ENCODE measurements around the gene FBXO36.

FBXO36 gene

DNA sequence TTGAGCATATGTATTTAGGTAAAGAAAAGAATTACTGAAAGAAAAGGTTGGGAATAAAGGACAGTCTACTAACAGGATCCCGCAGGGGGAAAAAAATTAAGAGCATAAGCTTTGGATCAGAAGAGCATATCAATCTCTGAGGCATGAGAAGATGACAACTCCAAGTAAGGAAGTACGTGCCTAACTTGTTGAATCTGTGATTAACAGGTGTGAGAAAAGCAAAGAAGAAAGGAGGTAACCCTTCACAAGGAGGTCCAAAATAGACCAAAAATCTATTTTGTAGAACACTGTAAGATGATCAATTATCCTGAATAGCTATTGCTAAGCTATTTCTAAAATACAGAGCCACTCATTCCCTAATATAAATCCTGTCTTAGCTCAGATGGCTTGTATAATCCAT, 33.3 kb upstream of the FBXO36 start:
- no peak for ATAC-seq
- TF ChIP-seq ARNTL (CRISPR knock-in tag; IDR thresholded peaks at IDR 0.05; ENCODE audit: borderline replicate concordance, low read depth) (no peak), PATZ1 (CRISPR knock-in tag; IDR thresholded peaks at IDR 0.05; ENCODE audit: borderline replicate concordance) (no peak), ZFP3 (CRISPR knock-in tag; IDR thresholded peaks at IDR 0.05) (no peak), RARB (CRISPR knock-in tag; IDR thresholded peaks at IDR 0.05) (no peak), ZNF565 (CRISPR knock-in tag; conservative IDR thresholded peaks at IDR 0.05; ENCODE audit: low read depth) (no peak), PPARA (CRISPR knock-in tag; IDR thresholded peaks at IDR 0.05; ENCODE audit: borderline replicate concordance) (no peak), POU6F1 (CRISPR knock-in tag; IDR thresholded peaks at IDR 0.05; ENCODE audit: borderline replicate concordance, low read depth) (no peak), CSDC2 (CRISPR knock-in tag; IDR thresholded peaks at IDR 0.05) (no peak)
- TF ChIP-seq, protein P1, sequence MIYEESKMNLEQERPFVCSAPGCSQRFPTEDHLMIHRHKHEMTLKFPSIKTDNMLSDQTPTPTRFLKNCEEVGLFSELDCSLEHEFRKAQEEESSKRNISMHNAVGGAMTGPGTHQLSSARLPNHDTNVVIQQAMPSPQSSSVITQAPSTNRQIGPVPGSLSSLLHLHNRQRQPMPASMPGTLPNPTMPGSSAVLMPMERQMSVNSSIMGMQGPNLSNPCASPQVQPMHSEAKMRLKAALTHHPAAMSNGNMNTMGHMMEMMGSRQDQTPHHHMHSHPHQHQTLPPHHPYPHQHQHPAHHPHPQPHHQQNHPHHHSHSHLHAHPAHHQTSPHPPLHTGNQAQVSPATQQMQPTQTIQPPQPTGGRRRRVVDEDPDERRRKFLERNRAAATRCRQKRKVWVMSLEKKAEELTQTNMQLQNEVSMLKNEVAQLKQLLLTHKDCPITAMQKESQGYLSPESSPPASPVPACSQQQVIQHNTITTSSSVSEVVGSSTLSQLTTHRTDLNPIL (CRISPR knock-in tag; IDR thresholded peaks at IDR 0.05; ENCODE audit: low read depth), result no peak

GRCh38 chr2:229896857-229897256, 25.4 kb upstream of the FBXO36 start:
- ATAC-seq, result no peak
- TF ChIP-seq TCF4 (CRISPR knock-in tag; IDR thresholded peaks at IDR 0.05; ENCODE audit: borderline replicate concordance) (no peak), ISL1 (CRISPR knock-in tag; IDR thresholded peaks at IDR 0.05) (no peak), PATZ1 (CRISPR knock-in tag; IDR thresholded peaks at IDR 0.05; ENCODE audit: borderline replicate concordance) (no peak), CSDC2 (CRISPR knock-in tag; IDR thresholded peaks at IDR 0.05) (no peak), PPARA (CRISPR knock-in tag; IDR thresholded peaks at IDR 0.05; ENCODE audit: borderline replicate concordance) (no peak), RARB (CRISPR knock-in tag; IDR thresholded peaks at IDR 0.05) (no peak), GLIS3 (CRISPR knock-in tag; IDR thresholded peaks at IDR 0.05) (no peak), SNAI2 (CRISPR knock-in tag; IDR thresholded peaks at IDR 0.05) (no peak), ZNF565 (CRISPR knock-in tag; conservative IDR thresholded peaks at IDR 0.05; ENCODE audit: low read depth) (no peak), ZC3H10 (CRISPR knock-in tag; IDR thresholded peaks at IDR 0.05) (no peak), BACH2 (CRISPR knock-in tag; IDR thresholded peaks at IDR 0.05; ENCODE audit: borderline replicate concordance) (no peak)
- TF ChIP-seq, protein P1 (CRISPR knock-in tag; IDR thresholded peaks at IDR 0.05; ENCODE audit: low read depth), result no peak

- TF ChIP-seq PPARA (CRISPR knock-in tag; IDR thresholded peaks at IDR 0.05; ENCODE audit: borderline replicate concordance) (no peak), ARNTL (CRISPR knock-in tag; IDR thresholded peaks at IDR 0.05; ENCODE audit: borderline replicate concordance, low read depth) (no peak), BACH2 (CRISPR knock-in tag; IDR thresholded peaks at IDR 0.05; ENCODE audit: borderline replicate concordance) (no peak), TCF4 (CRISPR knock-in tag; IDR thresholded peaks at IDR 0.05; ENCODE audit: borderline replicate concordance) (no peak), ESRRG (CRISPR knock-in tag; IDR thresholded peaks at IDR 0.05) (no peak), PATZ1 (CRISPR knock-in tag; IDR thresholded peaks at IDR 0.05; ENCODE audit: borderline replicate concordance) (no peak), CSRNP3 (CRISPR knock-in tag; IDR thresholded peaks at IDR 0.05) (no peak), GLIS3 (CRISPR knock-in tag; IDR thresholded peaks at IDR 0.05) (no peak)
- TF ChIP-seq, protein P1 (CRISPR knock-in tag; IDR thresholded peaks at IDR 0.05; ENCODE audit: low read depth), result no peak
- no peak for ATAC-seq
Measured at GRCh38 chr2:229899604-229900003, 22.7 kb upstream of the FBXO36 start.

Measured in SK-N-SH treated with all-trans-retinoic acid at 6 μM for 48 hours (cell line).